HepG2 (cell line): ENCODE results near the gene TMEM220. TPM values are rescaled to one million over a fixed set of nuclear protein-coding genes. Genes with fewer than 3 reads are reported as not detected.

Source experiments
- ATAC-seq: fragments of 200-7000 bp; cut with Tn5 transposase; 3 replicates; pipeline ENCODE4 v1.9.1; 2020; ENCODE audit warnings: mild to moderate bottlenecking, moderate library complexity
- BruUV-seq: library from RNA; stranded (reverse); fragments of 400-500 nt; replicated peaks from 2 replicates; lab custom pipeline; 2021; lab: Mats Ljungman, UMichigan
- CTCF ChIA-PET: fragments of 300-600 bp; formaldehyde crosslinking; extraction: SDS; loops from one replicate; lab custom pipeline; 2021; ENCODE audit warnings: low total read pairs, inconsistent platforms, low intra/inter-chr PET ratio; lab: Yijun Ruan, JAX
- POLR2A ChIA-PET: fragments of 350-600 bp; sonication (Branson Sonifier 250); formaldehyde crosslinking; loops from one replicate; lab custom pipeline; 2020; ENCODE audit warnings: antibody characterized with exemption, inconsistent platforms; lab: Yijun Ruan, JAX
- DNase-seq: peaks from one replicate; pipeline ENCODE4 v3.0.0-alpha.2; 2015; ENCODE audit warnings: low spot score
- FAIRE-seq: peaks from 3 replicates; lab custom pipeline; 2011; peaks lifted over from hg19 to GRCh38; lab: Jason Lieb, UNC
- H2AFZ ChIP-seq: one replicate; pipeline ENCODE4 v1.6.1; 2011; ENCODE audit warnings: low read length, inconsistent platforms
- H3K27ac ChIP-seq: fragments of 300-600 bp; 3 replicates; pipeline ENCODE4 v1.8.0; 2011; ENCODE audit warnings: mixed run types, mild to moderate bottlenecking, mixed read lengths, low read length, inconsistent platforms; ENCODE audit not compliant: insufficient read depth; ENCODE audit errors: extremely low read length
- H3K27me3 ChIP-seq, 2 experiments: fragments of 200-600 bp in 1 of 2; 2 replicates in 1 of 2; 3 replicates in 1 of 2; pipeline versions ENCODE4 v1.6.0 to v1.8.0; 2011; ENCODE audit warnings: low read length in 2 of 2, mild to moderate bottlenecking in 2 of 2, moderate library complexity in 2 of 2, inconsistent platforms in 1 of 2; ENCODE audit not compliant: insufficient read depth in 2 of 2, control insufficient read depth in 1 of 2
- H3K36me3 ChIP-seq, 2 experiments: fragments of 200-600 bp in 1 of 2; replicated peaks in 1 of 2; 2 replicates in 1 of 2; 3 replicates in 1 of 2; pipeline versions ENCODE4 v1.5.1 to v1.8.0; 2011; ENCODE audit warnings: low read length in 2 of 2, inconsistent platforms in 1 of 2; ENCODE audit not compliant: insufficient read depth in 2 of 2, control insufficient read depth in 1 of 2
- H3K4me1 ChIP-seq: 2 replicates; pipeline ENCODE4 v1.5.1; 2012; ENCODE audit warnings: low read length, inconsistent platforms; ENCODE audit not compliant: insufficient read depth
- H3K4me2 ChIP-seq: 2 replicates; pipeline ENCODE4 v1.6.0; 2011; ENCODE audit warnings: low read depth, low read length, inconsistent platforms
- H3K4me3 ChIP-seq, 3 experiments: fragments of 200-600 bp in 1 of 3; sonication (generic), shearing (Covaris generic) in 1 of 3; replicated peaks in 1 of 3; 2 replicates each; pipeline ENCODE4 v1.5.1; 2011 to 2016; ENCODE audit warnings: low read length in 3 of 3, inconsistent platforms in 2 of 3, low read depth in 2 of 3, mild to moderate bottlenecking in 2 of 3, control low read depth in 1 of 3, mixed read lengths in 1 of 3; ENCODE audit not compliant: insufficient read depth in 1 of 3
- H3K79me2 ChIP-seq: one replicate; pipeline ENCODE4 v1.6.1; 2011; ENCODE audit warnings: low read length, inconsistent platforms; ENCODE audit not compliant: insufficient read depth
- H3K9ac ChIP-seq: 2 replicates; pipeline ENCODE4 v1.6.0; 2011; ENCODE audit warnings: mild to moderate bottlenecking, low read depth, low read length, inconsistent platforms; ENCODE audit not compliant: insufficient read depth
- H3K9me3 ChIP-seq: 2 replicates; pipeline ENCODE4 v1.5.1; 2012; ENCODE audit warnings: mild to moderate bottlenecking, low read length
- H4K20me1 ChIP-seq: 2 replicates; pipeline ENCODE4 v1.6.0; 2011; ENCODE audit warnings: inconsistent platforms, mild to moderate bottlenecking, low read length, moderate library complexity; ENCODE audit not compliant: insufficient read depth
- IKZF4 ChIP-seq: sonication (generic); formaldehyde crosslinking; IDR thresholded peaks from 2 replicates; pipeline ENCODE4 v1.5.1; 2020; ENCODE audit warnings: borderline replicate concordance, mild to moderate bottlenecking, low read depth, missing genetic modification reagents; ENCODE audit errors: not compliant biosample characterization
- NCOA5 ChIP-seq: sonication (generic); formaldehyde crosslinking; IDR thresholded peaks from 2 replicates; pipeline ENCODE4 v1.4.0; 2020; ENCODE audit warnings: missing genetic modification reagents
- SRSF4 ChIP-seq: fragments of 200-400 bp; formaldehyde crosslinking; IDR thresholded peaks from one replicate; pipeline ENCODE4 v1.6.1; 2018; ENCODE audit warnings: mild to moderate bottlenecking, low read depth, low read length, moderate library complexity; ENCODE audit not compliant: poor library complexity, severe bottlenecking
- U2AF2 ChIP-seq: fragments of 200-400 bp; formaldehyde crosslinking; IDR thresholded peaks from 2 replicates; pipeline ENCODE4 v1.6.1; 2017; ENCODE audit warnings: low read depth, mild to moderate bottlenecking, low read length
- ZNF318 ChIP-seq: sonication (generic); formaldehyde crosslinking; IDR thresholded peaks from 2 replicates; pipeline ENCODE4 v1.4.0; 2020; ENCODE audit warnings: mild to moderate bottlenecking, missing genetic modification reagents
- ZNF557 ChIP-seq: sonication (generic); formaldehyde crosslinking; IDR thresholded peaks from 2 replicates; pipeline ENCODE4 v1.4.0; 2020; ENCODE audit warnings: missing genetic modification reagents
- WGBS: methylation state at CpG from one replicate; pipeline ENCODE4 v1.1.6; 2017; ENCODE audit warnings: low lambda C conversion rate; 5-methylcytosine and 5-hydroxymethylcytosine counted together
- in situ Hi-C: cut with HindIII; loops from 2 replicates; pipeline ENCODE4 v1.10.0; 2017; ENCODE audit warnings: low pct_unique_long_range_greater_than_20kb; ENCODE audit not compliant: extremely low pct_ligation_motif_present
- intact Hi-C: fragments of 100-400 bp; cut with micrococcal nuclease; formaldehyde crosslinking; loops from one replicate; pipeline ENCODE4 v1.10.0; 2022; ENCODE audit not compliant: unreplicated experiment
- polyA plus RNA-seq, 8 experiments: library from polyadenylated mRNA; depleted of rRNA in 3 of 8; stranded (reverse) in 7 of 8; unstranded in 1 of 8; fragments of >200 nt; fragmentation: Illumina TruSeq in 4 of 8; extraction: Trizol in 4 of 8; gene quantifications; 2 replicates each; pipeline versions ENCODE4 v1.2.1 to v1.2.3, GENCODE V29; 2011 to 2016; ENCODE audit warnings: low read depth in 4 of 8, missing spikeins in 1 of 8, mixed read lengths in 1 of 8; ENCODE audit not compliant: insufficient read depth in 1 of 8
- total RNA-seq, 5 experiments: library from RNA; depleted of rRNA; stranded (reverse); fragments of >200 nt; fragmentation: Illumina TruSeq; extraction: Trizol; gene quantifications; 2 replicates each; pipeline ENCODE4 v1.2.3, GENCODE V29; 2016; ENCODE audit warnings: low read depth in 1 of 5

Gene TMEM220
- total and polyA plus RNA-seq, 2 of the 13 experiments (the other 11 are each of a cell fraction or from before 2014, with no cell fraction given): 1.3 to 2.2 TPM

- POLR2A ChIA-PET: no interaction called here
- WGBS: 0% methylated on average over 2 of the region's 2 CpGs
- CTCF ChIA-PET: no interaction called here
- no peak for TF ChIP-seq SRSF4
- no peak for TF ChIP-seq IKZF4 (CRISPR knock-in tag)
- no peak for TF ChIP-seq U2AF2
- TF ChIP-seq ZNF557 (CRISPR knock-in tag): no peak
- TF ChIP-seq ZNF318 (CRISPR knock-in tag): no peak
- TF ChIP-seq NCOA5 (CRISPR knock-in tag): no peak
Observed at GRCh38 chr17:10757647-10758046, 27.8 kb upstream of the TMEM220 start.

More at GRCh38 chr17:10757647-10758046, 27.8 kb upstream of the TMEM220 start:
- no peak overlapping the region for H2AFZ ChIP-seq
- H3K79me2 ChIP-seq: no peaks in the 10 kb centered on the region
- H3K4me1 ChIP-seq: peaks cover 31% of the 10 kb centered on the region
- intact Hi-C loops (loop anchor here (5.0 kb wide), 1 partner anchor 90 kb away; no protein-coding TSS in a partner anchor), in situ Hi-C loops (no loop called here)
- peak; percentile 43 for ATAC-seq
- no peaks in the 10 kb centered on the region for H3K36me3 ChIP-seq
- H3K4me3 ChIP-seq: no peak overlapping the region
- H3K4me2 ChIP-seq: peak overlapping the region; percentile 38
- no peak for FAIRE-seq
- peaks cover 0 to 3% of the 10 kb centered on the region in 2 experiments; a peak in 1 of 5 replicates for H3K27me3 ChIP-seq
- H3K27ac ChIP-seq: no peak overlapping the region
- H4K20me1 ChIP-seq: no peaks in the 10 kb centered on the region
- BruUV-seq: no TSS peak
- no peaks in the 10 kb centered on the region for H3K9me3 ChIP-seq
- no peak overlapping the region for H3K9ac ChIP-seq
- no peak for DNase-seq
